K562 (cell line): ENCODE data around the gene TBCC. TPM values are rescaled to one million over a fixed set of nuclear protein-coding genes. Genes with fewer than 3 reads are reported as not detected.

Experiments used
- ATF1 ChIP-seq, 2 experiments: fragments of 450-650 bp in 1 of 2; IDR thresholded peaks; 2 replicates each; pipeline ENCODE4 v1.6.1; 2016; ENCODE audit warnings: missing compliant biosample characterization in 1 of 2, missing genetic modification characterization in 1 of 2
- CHD7 ChIP-seq: fragments of 200-600 bp; sonication (generic); IDR thresholded peaks from one replicate; pipeline ENCODE4 v1.6.1; 2012; ENCODE audit warnings: mild to moderate bottlenecking, low read depth, low read length, inconsistent platforms
- EHMT2 ChIP-seq: fragments of 450-650 bp; IDR thresholded peaks from 2 replicates; pipeline ENCODE4 v1.6.1; 2018; ENCODE audit warnings: antibody characterized with exemption
- RBFOX2 ChIP-seq: fragments of 200-400 bp; formaldehyde crosslinking; IDR thresholded peaks from 2 replicates; pipeline ENCODE4 v1.6.1; 2017; ENCODE audit warnings: low read depth, mild to moderate bottlenecking, low read length, moderate library complexity
- SPI1 ChIP-seq: IDR thresholded peaks from 2 replicates; pipeline ENCODE4 v1.6.1; 2011; ENCODE audit warnings: low read depth, low read length, control low read depth, borderline replicate concordance
- TBP ChIP-seq: optimal IDR thresholded peaks from 2 replicates; pipeline ENCODE3; 2011; ENCODE audit warnings: low read depth, low read length, improper control_type of control experiment
- ZNF184 ChIP-seq: sonication (generic); formaldehyde crosslinking; IDR thresholded peaks from 2 replicates; pipeline ENCODE4 v1.5.0; 2020; ENCODE audit warnings: missing genetic modification reagents
- ZNF586 ChIP-seq: fragments of 450-650 bp; formaldehyde crosslinking; conservative IDR thresholded peaks from 2 replicates; pipeline ENCODE4 v1.4.0; 2020; ENCODE audit warnings: mild to moderate bottlenecking, moderate library complexity
- ZNF76 ChIP-seq: fragments of 250-450 bp; sonication (Bioruptor Pico); IDR thresholded peaks from 2 replicates; pipeline ENCODE4 v1.4.0; 2020; ENCODE audit warnings: mild to moderate bottlenecking, moderate library complexity, borderline replicate concordance
- polyA plus RNA-seq, 8 experiments: library from polyadenylated mRNA; depleted of rRNA in 4 of 8; stranded (reverse) in 5 of 8; unstranded in 3 of 8; fragments of >200 nt; fragmentation: Nextera tagmentation in 2 of 8; fragmentation: Illumina TruSeq in 1 of 8; extraction: Ambion mirVana in 2 of 8; extraction: Trizol in 1 of 8; gene quantifications; 2 replicates each; pipeline versions ENCODE4 v1.2.1 to v1.2.3, GENCODE V29; 2011 to 2014; ENCODE audit warnings: inconsistent platforms in 1 of 8, missing spikeins in 1 of 8
- total RNA-seq, 7 experiments: library from RNA; depleted of rRNA in 6 of 7; stranded (reverse); fragments of >200 nt in 6 of 7; fragmentation: Illumina TruSeq in 2 of 7; extraction: Trizol in 2 of 7; gene quantifications; 2 replicates each; pipeline versions ENCODE4 v1.2.1 to v1.2.3, GENCODE V29; 2011 to 2021; ENCODE audit warnings: low replicate concordance in 1 of 7
- TF ChIP-seq, protein P1 (sequence below): fragments of 450-650 bp; IDR thresholded peaks from 2 replicates; pipeline ENCODE4 v1.6.1; 2017; ENCODE audit warnings: antibody characterized with exemption, mild to moderate bottlenecking

Gene TBCC
- total and polyA plus RNA-seq, 9 of the 15 experiments (the other 6 are each of a cell fraction or from before 2014, with no cell fraction given) = 2.8 to 34.1 (median 23.3) TPM

GRCh38 chr6:42704251-42704936 lies 41.5 kb downstream of the TBCC start (continued):
- TF ChIP-seq RBFOX2 = peak; percentile 55
- no peak for TF ChIP-seq ZNF76 (CRISPR knock-in tag)
- TF ChIP-seq, protein P1, sequence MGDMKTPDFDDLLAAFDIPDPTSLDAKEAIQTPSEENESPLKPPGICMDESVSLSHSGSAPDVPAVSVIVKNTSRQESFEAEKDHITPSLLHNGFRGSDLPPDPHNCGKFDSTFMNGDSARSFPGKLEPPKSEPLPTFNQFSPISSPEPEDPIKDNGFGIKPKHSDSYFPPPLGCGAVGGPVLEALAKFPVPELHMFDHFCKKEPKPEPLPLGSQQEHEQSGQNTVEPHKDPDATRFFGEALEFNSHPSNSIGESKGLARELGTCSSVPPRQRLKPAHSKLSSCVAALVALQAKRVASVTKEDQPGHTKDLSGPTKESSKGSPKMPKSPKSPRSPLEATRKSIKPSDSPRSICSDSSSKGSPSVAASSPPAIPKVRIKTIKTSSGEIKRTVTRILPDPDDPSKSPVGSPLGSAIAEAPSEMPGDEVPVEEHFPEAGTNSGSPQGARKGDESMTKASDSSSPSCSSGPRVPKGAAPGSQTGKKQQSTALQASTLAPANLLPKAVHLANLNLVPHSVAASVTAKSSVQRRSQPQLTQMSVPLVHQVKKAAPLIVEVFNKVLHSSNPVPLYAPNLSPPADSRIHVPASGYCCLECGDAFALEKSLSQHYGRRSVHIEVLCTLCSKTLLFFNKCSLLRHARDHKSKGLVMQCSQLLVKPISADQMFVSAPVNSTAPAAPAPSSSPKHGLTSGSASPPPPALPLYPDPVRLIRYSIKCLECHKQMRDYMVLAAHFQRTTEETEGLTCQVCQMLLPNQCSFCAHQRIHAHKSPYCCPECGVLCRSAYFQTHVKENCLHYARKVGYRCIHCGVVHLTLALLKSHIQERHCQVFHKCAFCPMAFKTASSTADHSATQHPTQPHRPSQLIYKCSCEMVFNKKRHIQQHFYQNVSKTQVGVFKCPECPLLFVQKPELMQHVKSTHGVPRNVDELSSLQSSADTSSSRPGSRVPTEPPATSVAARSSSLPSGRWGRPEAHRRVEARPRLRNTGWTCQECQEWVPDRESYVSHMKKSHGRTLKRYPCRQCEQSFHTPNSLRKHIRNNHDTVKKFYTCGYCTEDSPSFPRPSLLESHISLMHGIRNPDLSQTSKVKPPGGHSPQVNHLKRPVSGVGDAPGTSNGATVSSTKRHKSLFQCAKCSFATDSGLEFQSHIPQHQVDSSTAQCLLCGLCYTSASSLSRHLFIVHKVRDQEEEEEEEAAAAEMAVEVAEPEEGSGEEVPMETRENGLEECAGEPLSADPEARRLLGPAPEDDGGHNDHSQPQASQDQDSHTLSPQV = no peak
- peak; percentile 60 for TF ChIP-seq TBP
- TF ChIP-seq EHMT2 = no peak
- TF ChIP-seq ZNF184 (CRISPR knock-in tag) = no peak
- no peak for TF ChIP-seq ATF1 (CRISPR knock-in tag; IDR thresholded peaks at IDR 0.05)
- TF ChIP-seq ATF1 (tag; IDR thresholded peaks at IDR 0.05) = 0 out of 2 replicates have a peak, but pooled peaks have one; percentile 14
- TF ChIP-seq ZNF586 (CRISPR knock-in tag) = no peak
- TF ChIP-seq SPI1 = peak; percentile 25; the same call in 1 of the 2 replicates
- TF ChIP-seq CHD7 = no peak
